A549 (cell line): ENCODE measurements around the gene GNPTG. TPM values are rescaled to one million over a fixed set of nuclear protein-coding genes. Genes with fewer than 3 reads are reported as not detected.

Experiments used
- ATAC-seq, 2 experiments: fragments of 200-7000 bp in 1 of 2; fragments of >200 bp in 1 of 2; cut with Nextera tagmentation in 1 of 2; cut with Tn5 transposase in 1 of 2; 3 replicates each; pipeline versions ENCODE4 v1.8.0 to v1.9.1; 2018 to 2020; ENCODE audit warnings: mild to moderate bottlenecking in 1 of 2, moderate library complexity in 1 of 2
- CTCF ChIA-PET: fragments of 300-600 bp; sonication (Branson Sonifier 250); formaldehyde crosslinking; extraction: SDS; loops from one replicate; lab custom pipeline; 2021; ENCODE audit warnings: antibody characterized with exemption, inconsistent platforms; lab: Yijun Ruan, JAX
- POLR2A ChIA-PET: fragments of 350-600 bp; formaldehyde crosslinking; extraction: SDS; loops from one replicate; lab custom pipeline; 2021; ENCODE audit warnings: antibody characterized with exemption, inconsistent platforms; lab: Yijun Ruan, JAX
- DNase-seq, 2 experiments: peaks; one replicate each; pipeline versions ENCODE4 v3.0.0 to v3.0.0-alpha.2; 2011 to 2016; ENCODE audit warnings: low read depth in 1 of 2, low spot score in 1 of 2
- FAIRE-seq: peaks from 2 replicates; lab custom pipeline; 2011; peaks lifted over from hg19 to GRCh38; lab: Jason Lieb, UNC
- H3K27ac ChIP-seq, 2 experiments: fragments of >200 bp; sonication (Bioruptor Twin); formaldehyde crosslinking; 3 replicates each; pipeline ENCODE4 v1.5.1; 2016 to 2017
- H3K4me1 ChIP-seq: fragments of >200 bp; sonication (Bioruptor Twin); formaldehyde crosslinking; 3 replicates; pipeline ENCODE4 v1.6.1; 2016
- H3K4me2 ChIP-seq: fragments of >200 bp; sonication (Bioruptor Twin); formaldehyde crosslinking; 3 replicates; pipeline ENCODE4 v1.6.1; 2016
- H3K4me3 ChIP-seq: fragments of >200 bp; sonication (Bioruptor Twin); formaldehyde crosslinking; 3 replicates; pipeline ENCODE4 v1.5.1; 2016
- H3K9me3 ChIP-seq: fragments of >200 bp; sonication (Bioruptor Twin); formaldehyde crosslinking; 3 replicates; pipeline ENCODE4 v1.6.1; 2016
- HDAC2 ChIP-seq: fragments of 200-600 bp; sonication (generic); IDR thresholded peaks from 2 replicates; pipeline ENCODE4 v1.6.1; 2016
- JUNB ChIP-seq: fragments of >200 bp; sonication (Bioruptor Twin); formaldehyde crosslinking; IDR thresholded peaks from 2 replicates; pipeline ENCODE4 v1.6.1; 2016
- KDM1A ChIP-seq: fragments of 200-600 bp; sonication (generic); IDR thresholded peaks from 2 replicates; pipeline ENCODE4 v1.6.1; 2016; ENCODE audit warnings: low read depth, mild to moderate bottlenecking
- MAZ ChIP-seq: fragments of 150-350 bp; IDR thresholded peaks from 2 replicates; pipeline ENCODE4 v1.6.1; 2014; ENCODE audit warnings: antibody characterized with exemption, low read depth, low read length, borderline replicate concordance
- PHF8 ChIP-seq: fragments of 200-600 bp; sonication (generic); IDR thresholded peaks from 2 replicates; pipeline ENCODE4 v1.6.1; 2016; ENCODE audit warnings: low read depth, mild to moderate bottlenecking, antibody characterized with exemption, moderate library complexity, borderline replicate concordance
- POLR2A ChIP-seq: IDR thresholded peaks from 2 replicates; pipeline ENCODE4 v1.6.1; 2012; ENCODE audit warnings: mild to moderate bottlenecking, low read length
- RFX5 ChIP-seq: fragments of 450-650 bp; IDR thresholded peaks from 2 replicates; pipeline ENCODE4 v1.7.1; 2014; ENCODE audit warnings: antibody characterized with exemption, mild to moderate bottlenecking, moderate library complexity
- RNF2 ChIP-seq: fragments of 200-600 bp; sonication (generic); IDR thresholded peaks from 2 replicates; pipeline ENCODE4 v1.6.1; 2016; ENCODE audit warnings: low read depth, mild to moderate bottlenecking, antibody characterized with exemption, moderate library complexity, borderline replicate concordance
- whole genome bisulfite sequencing: methylation state at CpG from one replicate; pipeline ENCODE4 v1.1.6; 2017; ENCODE audit errors: missing lambda C conversion rate; 5-methylcytosine and 5-hydroxymethylcytosine counted together
- polyA plus RNA-seq, 4 experiments: library from polyadenylated mRNA; depleted of rRNA in 3 of 4; stranded (reverse); fragments of >200 nt; fragmentation: RNase III in 1 of 4; extraction: RNeasy Plus Mini Kit Qiagen cat#74134 plus additional on column Dnase treatment in 1 of 4; gene quantifications; 2 replicates in 3 of 4; 3 replicates in 1 of 4; pipeline ENCODE4 v1.2.3, GENCODE V29; 2011 to 2017
- TF ChIP-seq, protein P1 (sequence below): fragments of >200 bp; sonication (Bioruptor Twin); formaldehyde crosslinking; IDR thresholded peaks from 3 replicates; pipeline ENCODE4 v1.6.1; 2016
- TF ChIP-seq, protein P2 (sequence below): fragments of >200 bp; sonication (Bioruptor Twin); formaldehyde crosslinking; IDR thresholded peaks from 2 replicates; pipeline ENCODE4 v1.6.1; 2016
- TF ChIP-seq, protein P3 (sequence below): fragments of 250-450 bp; sonication (Bioruptor Pico); IDR thresholded peaks from 2 replicates; pipeline ENCODE4 v1.5.0; 2021; ENCODE audit warnings: mild to moderate bottlenecking, moderate library complexity, borderline replicate concordance
- TF ChIP-seq, protein P4 (sequence below): fragments of 150-350 bp; IDR thresholded peaks from 2 replicates; pipeline ENCODE4 v1.6.1; 2014; ENCODE audit warnings: low read depth, mild to moderate bottlenecking, low read length

GNPTG gene
- polyA plus RNA-seq, 2 of the 4 experiments (the other 2 are of a cell fraction) = 23.4 to 24.2 TPM

DNA sequence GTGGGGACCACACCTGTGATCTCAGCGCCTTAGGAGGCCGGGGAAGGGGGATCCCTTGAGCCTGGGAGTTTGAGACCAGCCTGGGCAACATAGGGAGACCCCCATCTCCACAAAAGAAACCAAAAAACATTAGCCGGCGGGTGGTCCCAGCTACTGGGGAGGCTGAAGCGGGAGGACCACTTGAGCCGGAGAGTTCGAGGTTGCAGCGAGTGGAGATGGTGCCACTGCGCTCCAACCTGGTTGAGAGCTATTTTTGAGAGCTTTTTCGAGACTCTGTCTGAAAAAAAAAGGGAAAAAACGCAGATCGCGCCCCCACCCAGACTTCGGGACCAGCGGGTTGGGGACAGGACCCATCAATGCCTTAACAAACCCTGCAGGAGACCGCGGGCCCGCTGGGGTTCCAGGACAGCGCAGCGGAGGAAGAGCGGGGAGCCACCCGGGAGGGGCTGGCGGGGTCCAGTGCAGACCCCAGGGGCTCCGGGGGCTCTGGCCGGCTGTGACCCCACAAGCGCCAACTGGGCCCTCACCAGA, 19.0 kb upstream of the GNPTG start (continued):
- no peak for TF ChIP-seq MAZ

DNA sequence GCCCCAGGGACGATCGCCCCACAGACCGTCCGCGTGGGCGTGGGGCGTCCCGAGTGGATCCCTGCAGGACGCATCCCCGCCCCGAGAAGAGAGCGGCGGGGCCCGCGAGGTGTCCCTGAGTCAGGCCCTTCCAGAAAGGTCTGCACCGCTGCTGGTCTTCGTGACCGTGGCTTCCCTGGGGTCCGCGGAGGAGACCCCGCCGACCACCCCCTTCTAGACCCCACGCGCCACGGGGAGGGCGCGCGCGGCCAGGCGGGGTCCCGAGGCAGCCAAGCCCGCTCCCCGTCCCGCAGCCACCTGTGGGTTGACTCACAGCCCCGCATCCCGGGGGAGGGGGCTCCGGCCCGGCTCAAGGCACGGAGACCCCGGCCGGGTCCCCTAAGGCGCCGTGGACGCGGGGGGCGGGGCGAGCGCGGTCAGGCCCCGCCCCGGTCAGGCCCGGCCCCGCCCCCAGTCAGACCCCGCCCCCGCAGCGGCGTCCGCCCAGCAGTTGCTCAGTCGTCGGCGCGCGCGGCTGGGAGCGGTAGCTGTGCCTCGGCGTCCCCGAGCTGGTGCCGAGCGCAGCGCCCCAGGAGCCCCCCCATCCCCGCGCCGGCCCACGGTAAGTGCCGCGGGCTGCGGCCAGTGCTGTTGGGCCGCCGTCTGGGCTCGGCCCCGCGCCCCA, 18.4 kb upstream of the GNPTG start, which contains the start of gene BAIAP3:
Gene BAIAP3, plus strand, starts transcription at position 497 of the 664 bp plus-strand sequence. CDS start 4,905 bp downstream, outside the sequence.
- Histone ChIP-seq H3K9me3 (no peaks in the 10 kb centered on the region), H3K4me2 (peak within 1 kb of the TSS; percentile 99)
- no peak for FAIRE-seq
- peak; percentile 41 for TF ChIP-seq POLR2A
- TF ChIP-seq PHF8 = peak; percentile 57; the same call in 1 of the 2 replicates
- no peak for TF ChIP-seq HDAC2
- TF ChIP-seq, protein P1, sequence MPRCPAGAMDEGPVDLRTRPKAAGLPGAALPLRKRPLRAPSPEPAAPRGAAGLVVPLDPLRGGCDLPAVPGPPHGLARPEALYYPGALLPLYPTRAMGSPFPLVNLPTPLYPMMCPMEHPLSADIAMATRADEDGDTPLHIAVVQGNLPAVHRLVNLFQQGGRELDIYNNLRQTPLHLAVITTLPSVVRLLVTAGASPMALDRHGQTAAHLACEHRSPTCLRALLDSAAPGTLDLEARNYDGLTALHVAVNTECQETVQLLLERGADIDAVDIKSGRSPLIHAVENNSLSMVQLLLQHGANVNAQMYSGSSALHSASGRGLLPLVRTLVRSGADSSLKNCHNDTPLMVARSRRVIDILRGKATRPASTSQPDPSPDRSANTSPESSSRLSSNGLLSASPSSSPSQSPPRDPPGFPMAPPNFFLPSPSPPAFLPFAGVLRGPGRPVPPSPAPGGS = 0 out of 3 replicates have a peak, but pooled peaks have one; percentile 32
- TF ChIP-seq, all 56 proteins: peak for 3
- ATAC-seq (peak; percentile 17 to 39; a peak in 4 of 6 replicates), DNase-seq (peak; percentile 46 to 51)
- POLR2A ChIA-PET = no interaction called here
- H3K4me1 ChIP-seq = peaks cover 29% of the 10 kb centered on the region
- H3K27ac ChIP-seq = peak within 1 kb of the TSS; percentile 60 to 75; a peak in 4 of 6 replicates
- peak within 1 kb of the TSS; percentile 56 for H3K4me3 ChIP-seq
- CTCF ChIA-PET = interaction anchor here (1.0 to 1.6 kb wide), 3 partner anchors 9 to 29 kb away, joined by 3 to 6 read pairs (median 4); no protein-coding TSS in a partner anchor
- 29% methylated on average over 8 of the region's 83 CpGs for WGBS

DNA sequence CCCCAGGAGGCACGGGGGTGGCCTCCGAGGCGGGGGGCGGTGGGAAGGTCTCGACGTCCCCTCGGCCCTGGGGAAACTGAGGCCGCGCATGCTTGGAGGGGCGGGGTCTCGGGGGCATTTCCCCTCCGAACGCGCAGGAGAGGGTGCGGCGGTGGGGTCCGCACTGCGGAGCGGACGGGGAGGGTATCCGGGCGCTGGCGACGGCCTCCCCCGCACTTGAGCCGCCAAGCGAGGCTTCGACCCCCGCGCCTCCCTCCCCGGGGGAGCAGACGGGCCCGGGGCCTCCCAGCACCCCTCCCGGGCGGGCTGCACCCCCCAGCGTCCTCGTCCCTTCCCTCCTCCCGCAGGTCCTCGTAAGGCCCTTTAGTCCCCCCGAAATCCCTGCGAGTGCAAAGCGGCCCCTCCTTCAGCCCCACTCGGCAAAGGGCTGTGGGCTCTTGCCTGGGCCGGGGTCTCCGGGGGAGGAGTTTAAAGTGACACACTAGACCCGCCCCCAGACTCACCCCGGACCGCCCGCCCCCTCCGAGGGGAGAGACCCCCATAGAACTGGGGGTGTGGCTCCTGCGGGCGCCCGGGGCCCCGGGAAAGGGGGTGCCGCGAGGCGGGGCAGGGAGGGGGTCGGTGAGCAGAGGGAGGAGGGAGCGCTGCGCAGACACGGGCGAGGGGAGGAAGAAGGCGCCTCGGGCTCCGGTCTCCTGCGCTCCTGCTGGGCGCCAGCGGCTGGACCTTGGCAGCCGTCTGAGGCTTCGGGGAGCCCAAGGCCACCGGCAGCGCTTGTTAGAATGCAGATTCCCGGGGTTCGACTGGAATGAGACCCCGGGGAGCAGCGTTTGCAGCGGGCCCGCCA, 17.7 kb upstream of the GNPTG start:
- ChIA-PET CTCF (interaction anchor here (1.7 to 5.5 kb wide), 4 partner anchors 9 to 33 kb away, joined by 6 to 46 read pairs (median 36); no protein-coding TSS in a partner anchor), POLR2A (no interaction called here)
- Histone ChIP-seq H3K9me3 (no peaks in the 10 kb centered on the region), H3K4me2 (peak overlapping the region; percentile 99), H3K4me3 (peak overlapping the region; percentile 56), H3K4me1 (peaks cover 32% of the 10 kb centered on the region), H3K27ac (peak overlapping the region; percentile 60 to 75; a peak in 4 of 6 replicates)
- ATAC-seq (no peak), DNase-seq (no peak), FAIRE-seq (no peak)
- peak; percentile 65; the same call in 1 of the 2 replicates for TF ChIP-seq RNF2
- no peak for TF ChIP-seq JUNB
- TF ChIP-seq, protein P2, sequence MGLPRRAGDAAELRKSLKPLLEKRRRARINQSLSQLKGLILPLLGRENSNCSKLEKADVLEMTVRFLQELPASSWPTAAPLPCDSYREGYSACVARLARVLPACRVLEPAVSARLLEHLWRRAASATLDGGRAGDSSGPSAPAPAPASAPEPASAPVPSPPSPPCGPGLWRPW = no peak
- TF ChIP-seq KDM1A = no peak
- 3% methylated on average over 14 of the region's 78 CpGs for WGBS

DNA sequence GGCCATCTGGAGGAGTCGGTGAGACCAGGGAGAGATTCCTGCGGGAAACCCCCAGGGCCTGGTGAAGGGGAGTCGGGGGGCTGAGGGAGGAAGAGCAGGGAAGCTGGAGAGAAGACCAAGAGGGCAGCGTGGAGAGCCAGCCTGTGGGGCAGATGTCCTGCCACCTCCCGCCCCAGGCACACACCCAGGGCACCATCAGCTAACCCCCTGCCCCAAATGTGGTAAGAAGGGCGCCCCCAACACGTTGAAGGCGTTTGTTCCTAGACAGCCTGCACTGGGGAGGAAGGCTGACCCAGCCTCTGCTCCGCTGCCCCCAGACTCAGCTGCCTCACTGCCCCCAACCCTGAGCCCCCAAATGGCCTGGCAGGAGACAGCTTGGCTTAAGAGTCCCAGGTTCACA, 17.0 kb upstream of the GNPTG start:
- TF ChIP-seq RFX5 = no peak
- TF ChIP-seq, protein P3, sequence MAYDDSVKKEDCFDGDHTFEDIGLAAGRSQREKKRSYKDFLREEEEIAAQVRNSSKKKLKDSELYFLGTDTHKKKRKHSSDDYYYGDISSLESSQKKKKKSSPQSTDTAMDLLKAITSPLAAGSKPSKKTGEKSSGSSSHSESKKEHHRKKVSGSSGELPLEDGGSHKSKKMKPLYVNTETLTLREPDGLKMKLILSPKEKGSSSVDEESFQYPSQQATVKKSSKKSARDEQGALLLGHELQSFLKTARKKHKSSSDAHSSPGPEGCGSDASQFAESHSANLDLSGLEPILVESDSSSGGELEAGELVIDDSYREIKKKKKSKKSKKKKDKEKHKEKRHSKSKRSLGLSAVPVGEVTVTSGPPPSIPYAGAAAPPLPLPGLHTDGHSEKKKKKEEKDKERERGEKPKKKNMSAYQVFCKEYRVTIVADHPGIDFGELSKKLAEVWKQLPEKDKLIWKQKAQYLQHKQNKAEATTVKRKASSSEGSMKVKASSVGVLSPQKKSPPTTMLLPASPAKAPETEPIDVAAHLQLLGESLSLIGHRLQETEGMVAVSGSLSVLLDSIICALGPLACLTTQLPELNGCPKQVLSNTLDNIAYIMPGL (CRISPR knock-in tag) = no peak
- TF ChIP-seq, protein P4, sequence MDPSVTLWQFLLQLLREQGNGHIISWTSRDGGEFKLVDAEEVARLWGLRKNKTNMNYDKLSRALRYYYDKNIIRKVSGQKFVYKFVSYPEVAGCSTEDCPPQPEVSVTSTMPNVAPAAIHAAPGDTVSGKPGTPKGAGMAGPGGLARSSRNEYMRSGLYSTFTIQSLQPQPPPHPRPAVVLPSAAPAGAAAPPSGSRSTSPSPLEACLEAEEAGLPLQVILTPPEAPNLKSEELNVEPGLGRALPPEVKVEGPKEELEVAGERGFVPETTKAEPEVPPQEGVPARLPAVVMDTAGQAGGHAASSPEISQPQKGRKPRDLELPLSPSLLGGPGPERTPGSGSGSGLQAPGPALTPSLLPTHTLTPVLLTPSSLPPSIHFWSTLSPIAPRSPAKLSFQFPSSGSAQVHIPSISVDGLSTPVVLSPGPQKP = no peak
- no peaks in the 10 kb centered on the region for H3K9me3 ChIP-seq
- no peak overlapping the region for H3K4me3 ChIP-seq
- WGBS = 14% methylated on average over 8 of the region's 9 CpGs
- no peak for ATAC-seq
- peak overlapping the region; percentile 99; the same call in 1 of the 3 replicates for H3K4me2 ChIP-seq
- ChIA-PET CTCF (interaction anchor here (1.7 to 5.5 kb wide), 4 partner anchors 10 to 34 kb away, joined by 6 to 46 read pairs (median 36); no protein-coding TSS in a partner anchor), POLR2A (no interaction called here)
- no peak overlapping the region for H3K27ac ChIP-seq
- peaks cover 32% of the 10 kb centered on the region for H3K4me1 ChIP-seq
- FAIRE-seq = no peak
- DNase-seq = no peak
